ENCODE results near the gene MRPL14.

DNA sequence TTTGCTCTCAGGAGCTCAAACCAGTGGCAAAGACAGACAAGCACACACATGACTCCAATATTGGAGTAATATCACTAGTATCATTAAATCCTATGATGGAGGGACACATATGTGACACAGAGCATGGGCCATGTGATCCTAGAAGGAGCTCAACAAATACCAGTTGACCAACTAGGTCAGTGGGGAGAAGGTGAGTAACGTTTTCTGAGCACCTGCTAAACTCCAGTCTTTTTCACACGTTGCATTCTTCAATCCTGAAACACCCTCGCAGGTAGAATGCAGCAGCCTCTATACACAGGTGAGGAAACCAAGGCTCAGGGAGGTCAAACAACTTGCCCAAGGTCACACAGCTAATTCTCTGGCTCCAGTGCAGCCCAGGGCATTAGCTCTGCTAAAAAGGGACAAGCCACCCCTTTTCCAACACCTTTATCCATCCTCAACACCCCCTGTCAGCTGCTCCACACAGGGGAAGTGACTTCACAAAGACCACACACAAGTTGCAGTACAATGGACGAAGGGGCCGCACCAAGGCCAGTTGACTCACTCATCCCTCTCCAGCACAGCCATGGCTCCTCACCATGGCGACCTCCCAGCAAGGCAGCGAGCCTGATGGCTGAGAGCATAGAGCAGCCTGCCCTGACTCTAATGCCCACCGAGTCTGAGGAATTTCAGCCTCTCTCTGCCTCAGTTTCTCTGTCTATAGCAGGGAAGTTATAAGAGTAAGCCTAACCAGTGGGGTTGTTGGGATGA, 35.8 kb upstream of the MRPL14 start:
- TF ChIP-seq CTCF (IDR thresholded peaks at IDR 0.05) (no peak), POLR2A (IDR thresholded peaks at IDR 0.05) (no peak)

Measured in adrenal gland (tissue), 5 donors.